GM08714 (cell line): ENCODE results near the gene MIAT.

Experiments
- H3K4me3 ChIP-seq: fragments of 200-500 bp; sonication (Bioruptor generic); 2 replicates; pipeline ENCODE4 v1.5.1; 2014; ENCODE audit warnings: mild to moderate bottlenecking, low read length, inconsistent platforms
- ZNF274 ChIP-seq: IDR thresholded peaks from 2 replicates; pipeline ENCODE4 v1.6.1; 2012; ENCODE audit warnings: mild to moderate bottlenecking, low read depth, low read length

Gene MIAT

DNA sequence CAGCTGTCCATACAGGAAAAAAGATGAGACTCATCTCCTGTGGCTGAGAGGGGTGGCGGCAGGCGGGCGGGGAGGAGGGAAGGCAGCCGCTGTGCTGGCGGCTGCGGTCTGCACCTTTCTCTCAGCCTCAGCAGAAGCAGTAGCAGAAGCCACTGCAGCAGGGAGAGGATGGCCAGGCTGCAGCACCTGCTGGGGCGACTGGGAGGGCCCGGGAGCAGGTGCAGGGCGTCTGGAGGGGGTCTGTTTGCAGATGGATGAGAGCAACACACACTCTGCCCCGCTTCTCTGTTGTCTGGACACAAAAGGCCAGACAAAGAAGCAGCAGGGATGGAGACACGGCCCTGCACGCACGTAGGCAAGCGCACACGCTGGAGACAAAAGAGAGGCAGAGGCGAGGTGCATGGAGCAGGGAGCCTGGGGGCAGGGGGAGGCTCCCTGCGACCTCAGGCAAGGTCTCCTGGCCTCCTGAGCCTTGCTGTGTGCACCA lies 9.3 kb upstream of the MIAT start:
- no peak overlapping the region for H3K4me3 ChIP-seq
- no peak for TF ChIP-seq ZNF274

DNA sequence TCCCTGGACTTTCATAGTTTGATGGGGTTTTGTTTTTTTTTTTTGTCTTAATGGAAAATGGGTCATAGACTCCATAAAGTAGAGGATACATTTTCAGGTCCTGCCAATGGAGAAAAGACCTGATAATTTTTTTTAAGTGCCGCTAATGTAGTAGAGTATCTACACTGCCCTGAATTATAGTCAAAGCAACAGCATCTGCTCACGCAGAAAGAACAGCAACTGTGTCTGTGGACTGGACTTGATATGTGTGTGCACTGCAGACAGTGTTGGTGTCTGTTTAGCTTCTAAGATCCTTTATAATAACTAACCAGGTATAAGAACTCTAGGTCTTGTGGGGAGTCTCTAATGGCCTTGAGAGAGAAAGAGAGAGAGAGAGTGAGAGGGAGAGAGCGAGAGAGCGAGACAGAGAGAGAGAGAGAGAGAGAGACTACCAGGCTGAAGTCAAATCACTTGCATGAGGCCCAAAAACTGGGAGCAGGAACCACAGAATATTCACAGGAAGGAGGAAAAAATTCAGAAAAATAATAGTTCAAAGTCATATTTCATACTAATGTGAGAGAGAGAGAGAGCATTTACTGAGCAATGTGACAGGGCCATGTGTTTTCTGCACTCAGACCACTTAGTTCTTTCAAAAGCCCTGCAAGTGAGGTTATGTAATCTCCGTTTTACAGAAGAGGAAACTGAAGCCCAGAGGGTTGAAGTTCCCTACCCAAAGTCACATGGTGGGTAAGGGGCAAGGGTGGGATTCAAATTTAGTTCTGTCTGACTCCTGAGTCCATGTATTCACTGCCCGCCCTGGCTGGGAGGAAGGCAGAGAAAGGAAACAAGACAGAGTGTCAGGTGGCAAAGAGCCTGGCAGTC lies 8.6 kb upstream of the MIAT start:
- H3K4me3 ChIP-seq, result no peak overlapping the region
- no peak for TF ChIP-seq ZNF274

DNA sequence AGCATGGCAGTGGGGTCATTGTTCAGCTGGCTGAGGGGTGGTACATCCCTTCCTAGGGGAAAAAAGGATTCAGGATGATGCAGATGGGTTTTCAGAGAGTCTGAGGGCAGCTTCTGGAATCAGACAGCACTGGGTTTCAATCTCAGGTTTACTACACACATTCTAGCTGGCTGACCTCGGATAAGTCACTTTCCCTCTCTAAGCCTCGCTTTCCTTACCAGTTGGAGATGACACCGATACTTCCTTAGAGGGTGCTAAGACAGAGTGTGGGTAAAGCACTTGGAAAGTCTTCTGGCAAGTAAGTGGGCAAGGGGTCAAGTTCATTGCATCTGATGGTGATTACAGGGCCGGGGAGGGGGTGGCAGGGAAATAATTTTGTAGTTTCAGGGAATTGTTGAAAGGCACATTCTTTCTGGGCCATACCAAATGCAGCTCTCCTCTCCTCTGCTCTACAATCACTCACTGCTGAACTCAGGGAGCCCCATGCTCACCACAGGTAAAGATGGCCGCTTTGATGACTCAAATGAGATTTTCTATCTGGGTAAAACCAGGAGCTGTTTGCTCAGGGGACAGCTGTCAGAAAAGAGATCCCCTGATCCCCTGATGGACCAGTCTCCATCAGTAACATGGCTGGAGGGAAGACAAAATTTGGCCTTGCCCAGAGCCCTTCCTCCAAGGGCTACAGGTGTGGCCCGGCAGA lies 6.5 kb upstream of the MIAT start:
- H3K4me3 ChIP-seq, result no peak overlapping the region
- no peak for TF ChIP-seq ZNF274

DNA sequence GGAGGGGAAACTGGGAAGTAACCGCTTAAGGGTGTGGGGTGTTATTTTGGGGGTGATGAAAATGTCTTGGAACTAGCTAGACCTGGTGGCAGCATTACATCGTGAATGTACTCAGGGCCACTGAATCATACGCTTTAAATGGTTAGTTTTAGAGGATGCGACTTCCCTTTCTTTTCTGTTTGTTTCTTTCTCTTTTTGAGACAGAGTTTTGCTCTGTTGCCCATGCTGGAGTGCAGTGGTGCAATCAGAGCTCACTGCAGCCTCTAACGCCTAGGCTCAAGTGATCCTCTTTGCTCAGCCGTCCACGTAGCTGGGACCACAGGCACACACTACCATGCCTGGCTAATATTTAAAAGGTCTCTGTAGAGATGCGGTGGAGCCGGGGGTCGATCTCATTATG lies 5.6 kb upstream of the MIAT start:
- no peak overlapping the region for H3K4me3 ChIP-seq
- no peak for TF ChIP-seq ZNF274

- TF ChIP-seq ZNF274, result no peak
- peak overlapping the region; percentile 29; the same call in 1 of the 2 replicates for H3K4me3 ChIP-seq
Measured at GRCh38 chr22:26658161-26658560, 773 bp downstream of the MIAT start.

GRCh38 chr22:26658671-26659478 lies 1.5 kb downstream of the MIAT start:
- peak overlapping the region; percentile 29; the same call in 1 of the 2 replicates for H3K4me3 ChIP-seq
- no peak for TF ChIP-seq ZNF274

GRCh38 chr22:26660356-26660755 lies 3.0 kb downstream of the MIAT start:
- H3K4me3 ChIP-seq, result no peak overlapping the region

GRCh38 chr22:26660961-26661578 lies 3.7 kb downstream of the MIAT start:
- no peak overlapping the region for H3K4me3 ChIP-seq
- no peak for TF ChIP-seq ZNF274

More at GRCh38 chr22:26660356-26660755, 3.0 kb downstream of the MIAT start:
- no peak for TF ChIP-seq ZNF274

DNA sequence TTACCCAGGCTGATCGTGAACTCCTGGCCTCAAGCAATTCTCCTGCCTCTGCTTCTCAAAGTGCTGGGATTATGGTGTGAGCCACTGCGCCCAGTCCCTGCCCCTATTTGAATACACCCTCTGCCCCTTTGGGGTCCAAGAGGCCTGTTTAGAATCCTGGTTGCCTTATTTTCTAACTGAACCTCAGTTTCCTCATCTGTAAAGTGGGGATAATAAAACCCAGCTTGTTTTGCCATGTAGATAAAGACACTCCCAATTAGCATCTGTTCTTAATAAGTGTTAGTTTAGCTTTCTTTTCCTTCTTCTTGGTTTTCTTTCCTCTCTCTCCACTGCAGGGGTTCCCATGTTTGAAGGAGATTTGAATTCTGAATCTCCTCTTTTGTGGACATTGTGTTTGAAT lies 4.8 kb downstream of the MIAT start:
- H3K4me3 ChIP-seq, result no peak overlapping the region
- TF ChIP-seq ZNF274, result no peak

- TF ChIP-seq ZNF274, result no peak
- no peak overlapping the region for H3K4me3 ChIP-seq
Measured at GRCh38 chr22:26663374-26663923, 6.1 kb downstream of the MIAT start.

GRCh38 chr22:26665813-26666231 lies 8.4 kb downstream of the MIAT start:
- TF ChIP-seq ZNF274, result no peak
- H3K4me3 ChIP-seq, result no peak overlapping the region

DNA sequence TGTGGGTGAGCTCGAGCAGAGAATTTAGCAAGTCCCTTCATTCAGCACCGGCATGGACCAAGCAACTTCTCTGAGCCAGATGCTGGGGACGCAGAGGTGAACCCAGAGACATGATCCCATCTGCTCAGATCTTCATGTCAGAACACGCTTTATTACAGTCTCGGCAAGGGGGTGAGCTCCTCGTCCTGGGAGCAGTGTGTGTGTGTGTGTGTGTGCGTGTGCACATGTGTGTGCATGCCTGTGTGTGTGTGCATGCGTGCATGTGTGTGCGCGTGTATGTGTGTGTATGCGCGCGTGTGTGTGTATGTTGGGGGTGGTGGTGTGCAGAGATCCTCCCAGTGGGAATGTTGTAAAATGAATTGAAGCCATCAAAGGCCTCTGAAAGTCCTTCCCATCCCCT lies 9.8 kb downstream of the MIAT start:
- TF ChIP-seq ZNF274, result no peak
- no peak overlapping the region for H3K4me3 ChIP-seq

- TF ChIP-seq ZNF274, result no peak
- H3K4me3 ChIP-seq, result no peak overlapping the region
Measured at GRCh38 chr22:26669060-26669481, 11.7 kb downstream of the MIAT start.

DNA sequence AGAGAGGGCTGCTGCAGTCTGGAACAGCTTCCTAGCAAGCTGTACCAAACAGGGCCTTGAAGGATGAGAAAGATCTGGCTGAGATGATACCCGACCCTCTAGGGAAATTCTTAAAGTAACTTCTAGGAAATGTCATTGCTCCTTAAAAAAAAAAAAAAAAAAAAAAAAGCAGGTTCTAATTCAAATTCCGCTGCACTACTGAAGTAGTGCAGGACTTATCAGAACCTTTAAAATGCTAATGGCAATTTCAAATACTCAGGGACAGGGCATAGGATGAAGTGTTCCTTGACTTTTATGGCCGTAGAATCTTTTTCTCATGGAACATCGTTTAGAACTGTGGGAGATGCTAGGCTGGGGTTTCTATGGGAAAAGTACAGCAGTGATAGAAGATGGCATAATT lies 13.1 kb downstream of the MIAT start:
- no peak overlapping the region for H3K4me3 ChIP-seq
- TF ChIP-seq ZNF274, result no peak
